Panc1 (cell line): ENCODE results near the gene KCNK2. TPM values are rescaled to one million over a fixed set of nuclear protein-coding genes. Genes with fewer than 3 reads are reported as not detected.

Source experiments
- ATAC-seq: fragments of 200-7000 bp; cut with Tn5 transposase; 2 replicates; pipeline ENCODE4 v1.9.1; 2020; ENCODE audit warnings: mild to moderate bottlenecking, moderate library complexity
- BruUV-seq: library from RNA; stranded (reverse); fragments of 400-500 nt; replicated peaks from 2 replicates; lab custom pipeline; 2021; lab: Mats Ljungman, UMichigan
- CTCF ChIA-PET: fragments of 300-600 bp; sonication (Branson Sonifier 250); formaldehyde crosslinking; loops from one replicate; lab custom pipeline; 2022; ENCODE audit warnings: antibody characterized with exemption; lab: Charles Lee
- POLR2A ChIA-PET: fragments of 300-600 bp; sonication (Branson Sonifier 250); formaldehyde crosslinking; loops from one replicate; lab custom pipeline; 2022; ENCODE audit warnings: antibody characterized with exemption; lab: Charles Lee
- DNase-seq: peaks from one replicate; pipeline ENCODE4 v3.0.0-alpha.2; 2010; ENCODE audit warnings: low read depth, low spot score
- H3K27ac ChIP-seq: 2 replicates; pipeline ENCODE4 v1.5.1; 2011; ENCODE audit warnings: mild to moderate bottlenecking, low read length, inconsistent platforms
- H3K27me3 ChIP-seq: fragments of 200-500 bp; sonication (Bioruptor generic); 2 replicates; pipeline ENCODE4 v1.6.0; 2014; ENCODE audit warnings: low read length, inconsistent platforms; ENCODE audit not compliant: control insufficient read depth, insufficient read depth
- H3K36me3 ChIP-seq: fragments of 200-500 bp; sonication (Bioruptor generic); 2 replicates; pipeline ENCODE4 v1.5.1; 2014; ENCODE audit warnings: inconsistent platforms, mild to moderate bottlenecking, low read length, moderate library complexity; ENCODE audit not compliant: control insufficient read depth, insufficient read depth
- H3K4me1 ChIP-seq: 2 replicates; pipeline ENCODE4 v1.5.1; 2011; ENCODE audit warnings: inconsistent platforms, mild to moderate bottlenecking, low read length, moderate library complexity; ENCODE audit not compliant: control insufficient read depth, insufficient read depth
- H3K4me3 ChIP-seq, 2 experiments: 2 replicates each; pipeline ENCODE4 v1.5.1; 2011 to 2012; ENCODE audit warnings: low read depth in 2 of 2, low read length in 2 of 2, mild to moderate bottlenecking in 2 of 2, inconsistent platforms in 1 of 2, moderate library complexity in 1 of 2
- H3K9me3 ChIP-seq: fragments of 200-500 bp; sonication (Bioruptor generic); 2 replicates; pipeline ENCODE4 v1.5.1; 2014; ENCODE audit warnings: low read depth, mild to moderate bottlenecking, inconsistent platforms, low read length, moderate library complexity; ENCODE audit not compliant: control insufficient read depth, insufficient read depth
- POLR2AphosphoS5 ChIP-seq: IDR thresholded peaks from 2 replicates; pipeline ENCODE4 v1.6.1; 2012; ENCODE audit warnings: mild to moderate bottlenecking, low read depth, low read length, moderate library complexity
- SIN3A ChIP-seq: IDR thresholded peaks from 2 replicates; pipeline ENCODE4 v1.6.1; 2012; ENCODE audit warnings: low read depth, mild to moderate bottlenecking, low read length, moderate library complexity, borderline replicate concordance; ENCODE audit not compliant: insufficient read depth
- TCF7L2 ChIP-seq: IDR thresholded peaks from 2 replicates; pipeline ENCODE4 v1.6.1; 2011; ENCODE audit warnings: mild to moderate bottlenecking, low read depth, low read length, inconsistent platforms
- in situ Hi-C: cut with HindIII; loops from 2 replicates; pipeline ENCODE4 v1.10.0; 2016; ENCODE audit warnings: low sequenced_read_pairs, low pct_unique_long_range_greater_than_20kb
- intact Hi-C: fragments of 100-400 bp; cut with micrococcal nuclease; formaldehyde crosslinking; loops from one replicate; pipeline ENCODE4 v1.10.0; 2022; ENCODE audit not compliant: unreplicated experiment
- total RNA-seq: library from RNA; stranded (reverse); gene quantifications from one replicate; pipeline ENCODE4 v1.2.1, GENCODE V29; 2021; ENCODE audit not compliant: unreplicated experiment
- TF ChIP-seq, protein P1 (sequence below), 2 experiments: IDR thresholded peaks; 2 replicates each; pipeline ENCODE4 v1.6.1; 2011 to 2012; ENCODE audit warnings: low read depth in 2 of 2, control low read depth in 1 of 2, low read length in 1 of 2, mild to moderate bottlenecking in 1 of 2, moderate library complexity in 1 of 2; ENCODE audit not compliant: insufficient read depth in 1 of 2
- TF ChIP-seq, protein P2 (sequence below): fragments of 450-650 bp; IDR thresholded peaks from 2 replicates; pipeline ENCODE4 v1.5.1; 2017; ENCODE audit warnings: mild to moderate bottlenecking

The KCNK2 gene
- total RNA-seq, 1 experiment from 2014 or later = 0.28 TPM

GRCh38 chr1:215109171-215109570 lies 26.6 kb downstream of the KCNK2 start:
- intact Hi-C loops = no loop called here
- Histone ChIP-seq H3K4me3 (no peak overlapping the region), H3K9me3 (no peaks in the 10 kb centered on the region), H3K27me3 (no peaks in the 10 kb centered on the region), H3K36me3 (no peaks in the 10 kb centered on the region), H3K27ac (no peak overlapping the region), H3K4me1 (peaks cover 2% of the 10 kb centered on the region; the same call in 1 of the 2 replicates)
- in situ Hi-C loops = no loop called here
- DNase-seq = no peak
- POLR2A ChIA-PET = no interaction called here
- no peak for ATAC-seq
- CTCF ChIA-PET = no interaction called here
- TF ChIP-seq, protein P1, sequence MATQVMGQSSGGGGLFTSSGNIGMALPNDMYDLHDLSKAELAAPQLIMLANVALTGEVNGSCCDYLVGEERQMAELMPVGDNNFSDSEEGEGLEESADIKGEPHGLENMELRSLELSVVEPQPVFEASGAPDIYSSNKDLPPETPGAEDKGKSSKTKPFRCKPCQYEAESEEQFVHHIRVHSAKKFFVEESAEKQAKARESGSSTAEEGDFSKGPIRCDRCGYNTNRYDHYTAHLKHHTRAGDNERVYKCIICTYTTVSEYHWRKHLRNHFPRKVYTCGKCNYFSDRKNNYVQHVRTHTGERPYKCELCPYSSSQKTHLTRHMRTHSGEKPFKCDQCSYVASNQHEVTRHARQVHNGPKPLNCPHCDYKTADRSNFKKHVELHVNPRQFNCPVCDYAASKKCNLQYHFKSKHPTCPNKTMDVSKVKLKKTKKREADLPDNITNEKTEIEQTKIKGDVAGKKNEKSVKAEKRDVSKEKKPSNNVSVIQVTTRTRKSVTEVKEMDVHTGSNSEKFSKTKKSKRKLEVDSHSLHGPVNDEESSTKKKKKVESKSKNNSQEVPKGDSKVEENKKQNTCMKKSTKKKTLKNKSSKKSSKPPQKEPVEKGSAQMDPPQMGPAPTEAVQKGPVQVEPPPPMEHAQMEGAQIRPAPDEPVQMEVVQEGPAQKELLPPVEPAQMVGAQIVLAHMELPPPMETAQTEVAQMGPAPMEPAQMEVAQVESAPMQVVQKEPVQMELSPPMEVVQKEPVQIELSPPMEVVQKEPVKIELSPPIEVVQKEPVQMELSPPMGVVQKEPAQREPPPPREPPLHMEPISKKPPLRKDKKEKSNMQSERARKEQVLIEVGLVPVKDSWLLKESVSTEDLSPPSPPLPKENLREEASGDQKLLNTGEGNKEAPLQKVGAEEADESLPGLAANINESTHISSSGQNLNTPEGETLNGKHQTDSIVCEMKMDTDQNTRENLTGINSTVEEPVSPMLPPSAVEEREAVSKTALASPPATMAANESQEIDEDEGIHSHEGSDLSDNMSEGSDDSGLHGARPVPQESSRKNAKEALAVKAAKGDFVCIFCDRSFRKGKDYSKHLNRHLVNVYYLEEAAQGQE (IDR thresholded peaks at IDR 0.05; ENCODE audit: insufficient read depth in 1 of 2, low read depth in 2 of 2, low read length in 1 of 2) = no peak
- BruUV-seq = no TSS peak

GRCh38 chr1:215111916-215112315 lies 29.4 kb downstream of the KCNK2 start:
- no peak for DNase-seq
- no peaks in the 10 kb centered on the region for H3K36me3 ChIP-seq
- ChIA-PET CTCF (interaction anchor here (0.7 kb wide), 1 partner anchor 144 kb away, joined by 3 read pairs; no protein-coding TSS in a partner anchor), POLR2A (no interaction called here)
- TF ChIP-seq, protein P1 (IDR thresholded peaks at IDR 0.05; ENCODE audit: insufficient read depth in 1 of 2, low read depth in 2 of 2, low read length in 1 of 2) = no peak
- TF ChIP-seq POLR2AphosphoS5 (no peak), SIN3A (no peak), TCF7L2 (no peak)
- TF ChIP-seq, protein P2, sequence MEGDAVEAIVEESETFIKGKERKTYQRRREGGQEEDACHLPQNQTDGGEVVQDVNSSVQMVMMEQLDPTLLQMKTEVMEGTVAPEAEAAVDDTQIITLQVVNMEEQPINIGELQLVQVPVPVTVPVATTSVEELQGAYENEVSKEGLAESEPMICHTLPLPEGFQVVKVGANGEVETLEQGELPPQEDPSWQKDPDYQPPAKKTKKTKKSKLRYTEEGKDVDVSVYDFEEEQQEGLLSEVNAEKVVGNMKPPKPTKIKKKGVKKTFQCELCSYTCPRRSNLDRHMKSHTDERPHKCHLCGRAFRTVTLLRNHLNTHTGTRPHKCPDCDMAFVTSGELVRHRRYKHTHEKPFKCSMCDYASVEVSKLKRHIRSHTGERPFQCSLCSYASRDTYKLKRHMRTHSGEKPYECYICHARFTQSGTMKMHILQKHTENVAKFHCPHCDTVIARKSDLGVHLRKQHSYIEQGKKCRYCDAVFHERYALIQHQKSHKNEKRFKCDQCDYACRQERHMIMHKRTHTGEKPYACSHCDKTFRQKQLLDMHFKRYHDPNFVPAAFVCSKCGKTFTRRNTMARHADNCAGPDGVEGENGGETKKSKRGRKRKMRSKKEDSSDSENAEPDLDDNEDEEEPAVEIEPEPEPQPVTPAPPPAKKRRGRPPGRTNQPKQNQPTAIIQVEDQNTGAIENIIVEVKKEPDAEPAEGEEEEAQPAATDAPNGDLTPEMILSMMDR = no peak
- H3K27me3 ChIP-seq = no peaks in the 10 kb centered on the region
- H3K9me3 ChIP-seq = no peaks in the 10 kb centered on the region
- no peak overlapping the region for H3K27ac ChIP-seq
- no peak for ATAC-seq
- intact Hi-C loops = no loop called here
- no peak overlapping the region for H3K4me3 ChIP-seq
- H3K4me1 ChIP-seq = peaks cover 4% of the 10 kb centered on the region; the same call in 1 of the 2 replicates
- in situ Hi-C loops = no loop called here
- BruUV-seq = no TSS peak
